Vagina (tissue), 2 donors: ENCODE results near the gene SHROOM2. TPM values are rescaled to one million over a fixed set of nuclear protein-coding genes. Genes with fewer than 3 reads are reported as not detected.

Source experiments
- DNase-seq, 2 donors: peaks; one replicate each; pipeline ENCODE4 v3.0.0-alpha.2; 2017; ENCODE audit errors: extremely low spot score in 2 of 2
- H3K27ac ChIP-seq: fragments of 200-600 bp; sonication (generic); one replicate; pipeline ENCODE4 v1.5.1; 2019
- H3K27me3 ChIP-seq: fragments of 200-600 bp; sonication (generic); one replicate; pipeline ENCODE4 v1.5.1; 2019
- H3K36me3 ChIP-seq, 2 donors: fragments of 200-600 bp; sonication (generic); one replicate each; pipeline ENCODE4 v1.5.1; 2017 to 2019
- H3K4me1 ChIP-seq: fragments of 200-600 bp; sonication (generic); one replicate; pipeline ENCODE4 v1.5.1; 2019
- H3K4me3 ChIP-seq, 2 donors: fragments of 200-600 bp; sonication (generic); 1 replicate in 1 of 2; 2 replicates in 1 of 2; pipeline ENCODE4 v1.5.1; 2016 to 2019
- H3K9me3 ChIP-seq: fragments of 200-600 bp; sonication (generic); one replicate; pipeline ENCODE4 v1.5.1; 2019
- CTCF ChIP-seq, 3 experiments: fragments of 450-650 bp in 2 of 3; fragments of 200-600 bp in 1 of 3; sonication (generic) in 1 of 3; IDR thresholded peaks; one replicate each; pipeline ENCODE4 v1.5.1; 2017 to 2019; ENCODE audit warnings: antibody characterized with exemption in 3 of 3, mild to moderate bottlenecking in 2 of 3, moderate library complexity in 2 of 3
- POLR2A ChIP-seq, 2 donors: fragments of 450-650 bp; IDR thresholded peaks; one replicate each; pipeline ENCODE4 v1.6.1; 2017; ENCODE audit warnings: antibody characterized with exemption in 2 of 2, mild to moderate bottlenecking in 2 of 2, moderate library complexity in 2 of 2
- POLR2AphosphoS5 ChIP-seq, 2 donors: sonication (generic); formaldehyde crosslinking; IDR thresholded peaks; one replicate each; pipeline ENCODE4 v1.9.0; 2017; ENCODE audit warnings: antibody characterized with exemption in 2 of 2, mild to moderate bottlenecking in 2 of 2, low read depth in 1 of 2; ENCODE audit not compliant: insufficient read depth in 1 of 2
- intact Hi-C: fragments of 100-400 bp; cut with DNase I; formaldehyde crosslinking; loops from one replicate; pipeline ENCODE4 v1.15.1; 2023
- total RNA-seq: library from RNA; depleted of rRNA; stranded (reverse); fragments of >200 nt; gene quantifications from one replicate; pipeline ENCODE4 v1.2.3, GENCODE V29; 2016

SHROOM2 gene
- total RNA-seq, 1 donor from 2014 or later: 8.8 TPM

- DNase-seq: no peak
- no peaks in the 10 kb centered on the region for H3K4me1 ChIP-seq
- H3K9me3 ChIP-seq: no peaks in the 10 kb centered on the region
- no peaks in the 10 kb centered on the region for H3K36me3 ChIP-seq
- H3K4me3 ChIP-seq: no peak overlapping the region
- H3K27ac ChIP-seq: no peak overlapping the region
- intact Hi-C loops: no loop called here
- TF ChIP-seq POLR2AphosphoS5 (IDR thresholded peaks at IDR 0.05; ENCODE audit: insufficient read depth in 1 of 2, low read depth in 1 of 2): no peak
- no peak for TF ChIP-seq POLR2A (IDR thresholded peaks at IDR 0.05)
- no peak for TF ChIP-seq CTCF (IDR thresholded peaks at IDR 0.05)
- no peaks in the 10 kb centered on the region for H3K27me3 ChIP-seq
Observed at GRCh38 chrX:9745417-9746115, 40.7 kb upstream of the SHROOM2 start.

GRCh38 chrX:9746148-9746888, 39.9 kb upstream of the SHROOM2 start:
- Histone ChIP-seq H3K36me3 (no peaks in the 10 kb centered on the region), H3K4me1 (no peaks in the 10 kb centered on the region), H3K27me3 (no peaks in the 10 kb centered on the region), H3K27ac (no peak overlapping the region), H3K4me3 (no peak overlapping the region), H3K9me3 (no peaks in the 10 kb centered on the region)
- no peak for TF ChIP-seq CTCF (IDR thresholded peaks at IDR 0.05)
- no peak for TF ChIP-seq POLR2AphosphoS5 (IDR thresholded peaks at IDR 0.05; ENCODE audit: insufficient read depth in 1 of 2, low read depth in 1 of 2)
- TF ChIP-seq POLR2A (IDR thresholded peaks at IDR 0.05): no peak
- intact Hi-C loops: no loop called here
- DNase-seq: no peak

- H3K27ac ChIP-seq: no peak overlapping the region
- H3K36me3 ChIP-seq: no peaks in the 10 kb centered on the region
- no peaks in the 10 kb centered on the region for H3K27me3 ChIP-seq
- intact Hi-C loops: no loop called here
- H3K9me3 ChIP-seq: no peaks in the 10 kb centered on the region
- TF ChIP-seq POLR2A (IDR thresholded peaks at IDR 0.05) (no peak), CTCF (IDR thresholded peaks at IDR 0.05) (no peak), POLR2AphosphoS5 (IDR thresholded peaks at IDR 0.05; ENCODE audit: insufficient read depth in 1 of 2, low read depth in 1 of 2) (no peak)
- DNase-seq: no peak
- H3K4me3 ChIP-seq: no peak overlapping the region
- no peaks in the 10 kb centered on the region for H3K4me1 ChIP-seq
Observed at GRCh38 chrX:9747644-9748043, 38.6 kb upstream of the SHROOM2 start.

GRCh38 chrX:9749146-9749692, 37.0 kb upstream of the SHROOM2 start:
- no peaks in the 10 kb centered on the region for H3K4me1 ChIP-seq
- no peak overlapping the region for H3K4me3 ChIP-seq

More at GRCh38 chrX:9749146-9749692, 37.0 kb upstream of the SHROOM2 start:
- no peak overlapping the region for H3K27ac ChIP-seq
- no peaks in the 10 kb centered on the region for H3K36me3 ChIP-seq
- TF ChIP-seq CTCF (IDR thresholded peaks at IDR 0.05) (no peak), POLR2AphosphoS5 (IDR thresholded peaks at IDR 0.05; ENCODE audit: insufficient read depth in 1 of 2, low read depth in 1 of 2) (no peak), POLR2A (IDR thresholded peaks at IDR 0.05) (no peak)
- intact Hi-C loops: no loop called here
- no peaks in the 10 kb centered on the region for H3K27me3 ChIP-seq
- H3K9me3 ChIP-seq: no peaks in the 10 kb centered on the region
- no peak for DNase-seq
